ENCODE data around the gene ACADSB. TPM values are rescaled to one million over a fixed set of nuclear protein-coding genes. Genes with fewer than 3 reads are reported as not detected.
A peak's percentile ranks its signal among the peaks of the same experiment; 100 is the strongest.

Gene ACADSB
- total and polyA plus RNA-seq, 3 experiments from 2014 or later: 24.4 to 29.2 (median 27.3) TPM

DNA sequence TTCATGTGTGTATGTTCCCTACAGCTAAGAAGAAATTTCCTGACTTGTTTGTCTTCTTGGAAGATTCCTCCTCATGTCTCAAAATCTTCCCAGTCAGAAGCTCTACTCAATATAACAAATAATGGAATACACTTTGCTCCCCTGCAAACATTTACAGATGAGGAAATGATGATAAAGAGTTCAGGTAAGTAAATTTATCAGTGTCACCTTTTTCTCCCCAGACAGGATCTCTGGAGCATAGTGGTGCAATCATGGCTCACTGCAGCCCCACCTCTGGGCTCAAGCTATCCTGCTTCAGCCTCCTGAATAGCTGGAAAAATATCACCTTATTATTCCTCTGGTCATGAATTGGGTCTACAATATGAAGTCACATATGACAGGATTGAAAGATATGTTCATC is 25.5 kb downstream of the ACADSB start:
- CTCF ChIA-PET: interaction anchor here (1.3 kb wide), 1 partner anchor 12 kb away, joined by 4 read pairs; no protein-coding TSS in a partner anchor
- H3K27ac Mint-ChIP-seq: peak overlapping the region in 1 of 8 donors; percentile 10
- H3K36me3 Mint-ChIP-seq: peaks cover 0 to 47% (median 16%) of the 10 kb centered on the region in 3 donors
- POLR2A ChIA-PET: no interaction called here
- no peaks in the 10 kb centered on the region for H3K36me3 ChIP-seq (ENCODE audit: insufficient read depth, low read length)
- H3K9me3 ChIP-seq (ENCODE audit: low read length): no peaks in the 10 kb centered on the region
- no peaks in the 10 kb centered on the region for H3K9me3 Mint-ChIP-seq
- H3K27ac ChIP-seq (ENCODE audit: low read depth, low read length): no peak overlapping the region
- no peak for DNase-seq
- no peak overlapping the region for H3K4me3 Mint-ChIP-seq
- peaks cover 4 to 8% (median 6%) of the 10 kb centered on the region in 3 donors for H3K4me1 Mint-ChIP-seq
- H3K27me3 Mint-ChIP-seq: no peaks in the 10 kb centered on the region
- no peaks in the 10 kb centered on the region for H3K27me3 ChIP-seq (ENCODE audit: insufficient read depth, low read length, poor library complexity, severe bottlenecking)
- H3K4me3 ChIP-seq (ENCODE audit: low read length): no peak overlapping the region
- H3K4me1 ChIP-seq (ENCODE audit: insufficient read depth, low read length): no peaks in the 10 kb centered on the region

DNA sequence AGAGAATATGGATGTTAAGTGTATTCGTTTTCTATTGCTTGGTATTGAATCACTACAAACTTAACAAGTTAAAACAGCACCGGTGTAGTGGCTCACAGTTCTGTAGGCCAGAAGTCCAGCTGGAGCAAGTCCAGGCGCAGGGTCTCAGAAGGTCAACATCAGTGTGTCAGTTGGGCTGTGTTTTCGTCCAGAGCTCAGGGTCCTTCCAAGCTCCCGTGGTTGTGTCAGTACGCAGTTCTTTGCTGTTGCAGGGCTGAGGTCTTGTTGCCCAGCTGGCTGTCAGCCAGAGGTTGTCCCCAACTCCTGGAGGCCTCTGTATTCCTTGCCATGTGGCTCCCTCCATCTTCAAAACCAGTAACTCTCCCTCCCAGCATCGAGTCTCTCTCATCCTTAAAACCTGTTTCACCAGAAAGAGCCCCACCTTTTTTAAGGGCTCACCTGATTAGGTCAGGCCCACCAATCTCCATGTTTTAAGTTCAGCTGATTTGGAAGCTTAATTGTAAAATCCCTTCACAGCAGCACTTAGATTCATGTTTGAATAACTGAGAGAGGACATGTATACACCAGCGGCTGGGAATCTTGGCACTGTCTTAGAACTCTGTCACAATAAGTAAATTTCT is 26.8 kb downstream of the ACADSB start:
- Mint-ChIP-seq H3K4me1 (peaks cover 5 to 7% (median 6%) of the 10 kb centered on the region in 3 donors), H3K9me3 (no peaks in the 10 kb centered on the region), H3K27me3 (no peaks in the 10 kb centered on the region), H3K27ac (no peak overlapping the region), H3K4me3 (no peak overlapping the region), H3K36me3 (peaks cover 0 to 52% (median 16%) of the 10 kb centered on the region in 3 donors)
- no peaks in the 10 kb centered on the region for H3K27me3 ChIP-seq (ENCODE audit: insufficient read depth, low read length, poor library complexity, severe bottlenecking)
- H3K9me3 ChIP-seq (ENCODE audit: low read length): no peaks in the 10 kb centered on the region
- no peaks in the 10 kb centered on the region for H3K4me1 ChIP-seq (ENCODE audit: insufficient read depth, low read length)
- CTCF ChIA-PET: no interaction called here
- H3K27ac ChIP-seq (ENCODE audit: low read depth, low read length): no peak overlapping the region
- POLR2A ChIA-PET: no interaction called here
- DNase-seq: no peak
- no peak overlapping the region for H3K4me3 ChIP-seq (ENCODE audit: low read length)
- H3K36me3 ChIP-seq (ENCODE audit: insufficient read depth, low read length): no peaks in the 10 kb centered on the region

DNA sequence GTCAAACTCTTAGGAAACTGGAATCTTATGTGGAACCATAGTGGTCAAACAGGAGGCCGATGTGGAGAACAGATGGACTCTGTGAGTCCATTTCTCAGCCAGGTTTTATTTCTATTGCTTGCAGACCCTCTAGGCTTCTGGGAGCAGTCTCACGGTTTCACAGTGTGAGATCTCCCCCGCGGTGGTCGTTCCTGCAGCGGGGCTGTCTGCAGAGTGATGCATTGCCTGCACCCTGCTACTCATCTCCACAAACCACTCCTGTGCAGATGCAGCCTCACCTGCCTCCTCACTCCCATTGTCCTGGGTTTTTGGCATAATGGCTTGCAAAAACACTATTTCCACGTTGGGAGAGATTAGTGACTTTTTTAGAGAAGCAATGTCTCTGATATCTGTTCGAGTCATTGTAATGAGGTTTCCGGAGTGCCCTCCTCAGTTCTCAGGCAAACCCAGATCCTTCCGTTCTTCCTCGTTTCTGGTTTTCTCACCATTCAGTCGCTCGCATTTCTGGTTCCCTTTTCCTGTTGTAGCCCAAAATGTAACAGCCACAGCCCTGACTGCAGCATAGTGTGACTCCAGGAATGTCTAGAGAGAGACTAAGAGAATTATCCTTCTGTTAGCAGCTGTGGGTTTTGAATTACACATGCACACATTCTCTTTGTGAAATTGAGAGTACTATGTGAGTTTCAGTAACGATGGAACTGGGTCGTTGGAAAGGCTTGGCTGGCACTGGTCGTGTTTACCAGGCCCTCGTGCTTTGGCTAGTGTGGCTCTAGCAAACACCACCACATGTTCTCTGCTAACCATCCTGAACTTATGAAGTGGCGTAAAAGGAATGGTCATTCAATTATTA is 30.2 kb downstream of the ACADSB start:
- H3K27ac Mint-ChIP-seq: peak overlapping the region in 3 of 8 donors; percentile 4 to 69 (median 16)
- H3K9me3 ChIP-seq (ENCODE audit: low read length): no peaks in the 10 kb centered on the region
- no peaks in the 10 kb centered on the region for H3K9me3 Mint-ChIP-seq
- CTCF ChIA-PET: no interaction called here
- peaks cover 7% of the 10 kb centered on the region for H3K36me3 ChIP-seq (ENCODE audit: insufficient read depth, low read length)
- POLR2A ChIA-PET: no interaction called here
- H3K27me3 Mint-ChIP-seq: no peaks in the 10 kb centered on the region
- no peak for DNase-seq
- H3K27me3 ChIP-seq (ENCODE audit: insufficient read depth, low read length, poor library complexity, severe bottlenecking): no peaks in the 10 kb centered on the region
- H3K4me1 ChIP-seq (ENCODE audit: insufficient read depth, low read length): no peaks in the 10 kb centered on the region
- H3K4me3 Mint-ChIP-seq: peak overlapping the region in 1 of 7 donors; percentile 37
- H3K4me1 Mint-ChIP-seq: peaks cover 5 to 7% (median 6%) of the 10 kb centered on the region in 3 donors
- H3K36me3 Mint-ChIP-seq: peaks cover 5 to 65% (median 16%) of the 10 kb centered on the region in 3 donors
- no peak overlapping the region for H3K4me3 ChIP-seq (ENCODE audit: low read length)
- no peak overlapping the region for H3K27ac ChIP-seq (ENCODE audit: low read depth, low read length)

DNA sequence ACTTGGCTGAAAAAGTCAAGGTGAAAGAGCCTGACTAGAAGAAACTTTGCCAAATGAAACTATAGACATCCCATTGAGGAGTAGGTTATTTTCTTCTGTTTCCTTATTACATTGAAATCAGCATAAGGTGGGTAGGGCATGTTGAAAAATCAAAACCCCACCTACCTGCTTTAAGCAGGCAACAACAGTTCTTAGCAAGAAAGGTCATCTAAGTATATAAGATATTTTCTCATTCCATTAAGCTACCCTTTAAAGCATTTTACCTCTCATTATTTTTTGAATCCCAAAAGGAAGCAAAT is 30.8 kb downstream of the ACADSB start:
- Mint-ChIP-seq H3K27me3 (no peaks in the 10 kb centered on the region), H3K4me3 (no peak overlapping the region), H3K36me3 (peaks cover 5 to 65% (median 12%) of the 10 kb centered on the region in 3 donors), H3K27ac (peak overlapping the region in 1 of 8 donors; percentile 69), H3K9me3 (no peaks in the 10 kb centered on the region), H3K4me1 (peaks cover 5 to 7% (median 6%) of the 10 kb centered on the region in 3 donors)
- CTCF ChIA-PET: interaction anchor here (1.2 kb wide), 1 partner anchor 403 kb away, joined by 3 read pairs; no protein-coding TSS in a partner anchor
- no peak for DNase-seq
- no peaks in the 10 kb centered on the region for H3K4me1 ChIP-seq (ENCODE audit: insufficient read depth, low read length)
- no peaks in the 10 kb centered on the region for H3K27me3 ChIP-seq (ENCODE audit: insufficient read depth, low read length, poor library complexity, severe bottlenecking)
- H3K9me3 ChIP-seq (ENCODE audit: low read length): no peaks in the 10 kb centered on the region
- H3K27ac ChIP-seq (ENCODE audit: low read depth, low read length): no peak overlapping the region
- peaks cover 7% of the 10 kb centered on the region for H3K36me3 ChIP-seq (ENCODE audit: insufficient read depth, low read length)
- POLR2A ChIA-PET: no interaction called here
- no peak overlapping the region for H3K4me3 ChIP-seq (ENCODE audit: low read length)

DNA sequence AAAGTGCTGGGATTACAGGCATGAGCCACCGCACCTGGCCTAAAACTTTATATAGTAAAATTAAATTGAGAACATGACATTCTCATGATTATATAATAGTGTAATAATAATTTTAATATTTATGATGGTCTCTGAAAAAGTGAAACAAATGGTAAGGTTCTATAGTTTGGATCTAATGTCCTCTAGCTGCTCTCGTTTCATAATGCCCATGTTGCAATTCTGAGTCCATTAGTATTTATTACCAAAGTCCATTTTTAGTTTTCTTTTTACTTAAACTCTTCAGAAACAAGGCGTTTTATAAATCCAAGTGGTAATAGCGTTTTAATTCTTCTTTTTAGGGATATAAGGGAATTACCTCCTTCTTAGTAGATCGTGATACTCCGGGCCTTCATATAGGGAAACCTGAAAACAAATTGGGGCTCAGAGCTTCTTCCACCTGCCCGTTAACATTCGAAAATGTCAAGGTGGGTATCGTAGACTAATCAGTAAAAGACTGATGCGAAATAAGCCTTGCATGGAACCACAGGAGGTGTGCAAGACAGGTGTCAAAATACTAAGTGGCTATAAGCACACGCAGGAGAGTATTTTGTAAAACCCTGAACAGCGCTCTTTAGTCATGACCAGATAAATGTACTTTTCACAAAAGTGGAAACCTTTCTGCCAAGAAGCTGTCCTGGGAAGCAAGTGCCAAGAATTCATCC is 34.1 kb downstream of the ACADSB start:
- no peaks in the 10 kb centered on the region for H3K9me3 ChIP-seq (ENCODE audit: low read length)
- no peak overlapping the region for H3K4me3 ChIP-seq (ENCODE audit: low read length)
- Mint-ChIP-seq H3K27ac (no peak overlapping the region), H3K4me1 (peaks cover 5 to 7% (median 6%) of the 10 kb centered on the region in 3 donors), H3K9me3 (no peaks in the 10 kb centered on the region), H3K4me3 (no peak overlapping the region), H3K36me3 (peaks cover 5 to 60% (median 13%) of the 10 kb centered on the region in 3 donors), H3K27me3 (no peaks in the 10 kb centered on the region)
- no peak overlapping the region for H3K27ac ChIP-seq (ENCODE audit: low read depth, low read length)
- ChIA-PET POLR2A (no interaction called here), CTCF (interaction anchor here (1.2 to 1.6 kb wide), 2 partner anchors 63 to 90 kb away, joined by 4 to 7 read pairs; partner anchors contain the start of gene PSTK)
- no peaks in the 10 kb centered on the region for H3K27me3 ChIP-seq (ENCODE audit: insufficient read depth, low read length, poor library complexity, severe bottlenecking)
- DNase-seq: no peak
- H3K4me1 ChIP-seq (ENCODE audit: insufficient read depth, low read length): no peaks in the 10 kb centered on the region
- peaks cover 11% of the 10 kb centered on the region for H3K36me3 ChIP-seq (ENCODE audit: insufficient read depth, low read length)

DNA sequence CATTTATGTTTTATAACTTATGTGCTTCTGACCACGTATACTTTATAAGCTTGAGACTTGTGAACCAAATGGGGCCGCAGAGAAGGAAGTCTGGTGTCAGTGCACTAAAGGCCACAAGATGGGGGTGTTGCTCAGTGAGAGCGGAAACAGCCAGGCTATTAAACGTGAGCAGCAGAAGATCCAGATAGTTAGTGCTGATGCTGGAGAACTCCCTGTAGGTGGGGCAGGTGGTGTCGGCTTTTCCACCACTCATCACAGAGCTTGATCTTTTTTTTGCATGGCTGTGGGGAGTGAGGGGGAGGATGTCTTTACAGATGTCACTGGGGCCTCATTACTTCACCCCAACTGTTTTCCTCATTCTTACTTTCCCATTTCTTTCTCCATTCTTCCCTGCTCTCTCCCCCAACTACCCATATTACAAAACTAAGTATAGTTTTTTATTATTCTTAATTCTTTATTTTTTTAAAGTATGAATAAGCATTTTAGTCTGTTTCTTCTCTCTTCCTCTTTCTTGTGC is 34.7 kb downstream of the ACADSB start:
- peak; percentile 5 to 57 (median 11) for DNase-seq
- peaks cover 16% of the 10 kb centered on the region for H3K36me3 ChIP-seq (ENCODE audit: insufficient read depth, low read length)
- Mint-ChIP-seq H3K4me3 (no peak overlapping the region), H3K27me3 (no peaks in the 10 kb centered on the region), H3K36me3 (peaks cover 5 to 62% (median 15%) of the 10 kb centered on the region in 3 donors), H3K27ac (no peak overlapping the region), H3K4me1 (peaks cover 5 to 7% (median 6%) of the 10 kb centered on the region in 3 donors), H3K9me3 (no peaks in the 10 kb centered on the region)
- H3K4me1 ChIP-seq (ENCODE audit: insufficient read depth, low read length): no peaks in the 10 kb centered on the region
- POLR2A ChIA-PET: no interaction called here
- no peaks in the 10 kb centered on the region for H3K9me3 ChIP-seq (ENCODE audit: low read length)
- CTCF ChIA-PET: interaction anchor here (1.2 kb wide), 1 partner anchor 89 kb away, joined by 7 read pairs; no protein-coding TSS in a partner anchor
- H3K4me3 ChIP-seq (ENCODE audit: low read length): no peak overlapping the region
- no peaks in the 10 kb centered on the region for H3K27me3 ChIP-seq (ENCODE audit: insufficient read depth, low read length, poor library complexity, severe bottlenecking)
- H3K27ac ChIP-seq (ENCODE audit: low read depth, low read length): no peak overlapping the region

DNA sequence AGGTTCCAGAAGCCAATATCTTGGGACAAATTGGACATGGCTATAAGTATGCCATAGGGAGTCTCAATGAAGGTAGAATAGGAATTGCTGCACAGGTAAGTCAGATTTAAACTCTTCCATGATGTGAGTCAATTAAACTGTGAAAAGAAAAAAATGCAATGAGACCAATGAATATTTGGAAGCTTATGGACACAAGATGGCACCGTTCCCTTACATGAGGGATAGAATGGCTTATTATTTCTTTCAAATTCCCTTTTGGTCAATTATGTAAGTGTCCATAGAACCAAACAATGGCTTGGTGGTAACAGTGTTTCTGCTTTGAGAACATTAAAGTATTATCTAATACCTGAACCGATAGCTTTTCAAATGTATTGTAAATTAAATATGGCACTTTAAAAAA is 35.6 kb downstream of the ACADSB start:
- H3K4me3 ChIP-seq (ENCODE audit: low read length): no peak overlapping the region
- Mint-ChIP-seq H3K9me3 (no peaks in the 10 kb centered on the region), H3K27me3 (no peaks in the 10 kb centered on the region), H3K36me3 (peaks cover 5 to 62% (median 15%) of the 10 kb centered on the region in 3 donors), H3K4me1 (peaks cover under 1 to 1% (median under 1%) of the 10 kb centered on the region in 3 donors), H3K27ac (no peak overlapping the region), H3K4me3 (no peak overlapping the region)
- ChIA-PET POLR2A (no interaction called here), CTCF (no interaction called here)
- no peaks in the 10 kb centered on the region for H3K27me3 ChIP-seq (ENCODE audit: insufficient read depth, low read length, poor library complexity, severe bottlenecking)
- no peak overlapping the region for H3K27ac ChIP-seq (ENCODE audit: low read depth, low read length)
- peaks cover 16% of the 10 kb centered on the region for H3K36me3 ChIP-seq (ENCODE audit: insufficient read depth, low read length)
- no peak for DNase-seq
- H3K9me3 ChIP-seq (ENCODE audit: low read length): no peaks in the 10 kb centered on the region
- H3K4me1 ChIP-seq (ENCODE audit: insufficient read depth, low read length): no peaks in the 10 kb centered on the region

Data from CD8-positive, alpha-beta memory T cell (primary cell).